HFFc6 (cell line): ENCODE results near the gene NRIP3. TPM values are rescaled to one million over a fixed set of nuclear protein-coding genes. Genes with fewer than 3 reads are reported as not detected.

Experiments used
- DNase-seq: peaks from one replicate; pipeline ENCODE4 v3.0.0-alpha.2; 2018
- H3K27ac Mint-ChIP-seq: 2 replicates; pipeline ENCODE4 v1.8.0; 2020; ENCODE audit warnings: mild to moderate bottlenecking, mixed read lengths
- H3K27me3 Mint-ChIP-seq: 2 replicates; pipeline ENCODE4 v1.8.0; 2021; ENCODE audit warnings: mild to moderate bottlenecking, moderate library complexity, mixed read lengths; ENCODE audit not compliant: insufficient read depth
- H3K36me3 Mint-ChIP-seq: 2 replicates; pipeline ENCODE4 v1.8.0; 2021; ENCODE audit warnings: low read depth, mixed read lengths
- H3K4me1 Mint-ChIP-seq: 2 replicates; pipeline ENCODE4 v1.8.0; 2020; ENCODE audit warnings: low read depth, mixed read lengths
- H3K4me3 Mint-ChIP-seq: 2 replicates; pipeline ENCODE4 v1.8.0; 2020; ENCODE audit warnings: mild to moderate bottlenecking, moderate library complexity, mixed read lengths
- H3K9me3 Mint-ChIP-seq: 2 replicates; pipeline ENCODE4 v1.8.0; 2020; ENCODE audit warnings: mild to moderate bottlenecking, mixed read lengths
- CTCF ChIP-seq: fragments of 200-600 bp; sonication (generic); IDR thresholded peaks from 2 replicates; pipeline ENCODE4 v1.5.0; 2021; ENCODE audit warnings: antibody characterized with exemption, mild to moderate bottlenecking
- total RNA-seq, 6 experiments: library from RNA; stranded (reverse); fragmentation: NEBNext Ultra II Directional; extraction: Animal tissue kit (Norgen Biotek cat#: 25700); gene quantifications; 2 replicates in 1 of 6; 3 replicates in 5 of 6; pipeline ENCODE4 v1.2.3, GENCODE V29; 2021

Gene NRIP3
- total RNA-seq, 6 experiments from 2014 or later: 7.8 to 18.6 (median 16.2) TPM

- no peak for TF ChIP-seq CTCF
- Mint-ChIP-seq H3K27ac (no peak overlapping the region), H3K27me3 (peaks cover 2% of the 10 kb centered on the region), H3K4me3 (no peak overlapping the region), H3K9me3 (no peaks in the 10 kb centered on the region; the same call in 1 of the 2 replicates), H3K36me3 (peaks cover 6% of the 10 kb centered on the region), H3K4me1 (peaks cover 14% of the 10 kb centered on the region)
- no peak for DNase-seq
Measured at GRCh38 chr11:9042488-9042887, 38.7 kb upstream of the NRIP3 start.

GRCh38 chr11:9041747-9042146 lies 37.9 kb upstream of the NRIP3 start:
- Mint-ChIP-seq H3K4me3 (no peak overlapping the region), H3K27me3 (peaks cover 2% of the 10 kb centered on the region), H3K9me3 (no peaks in the 10 kb centered on the region; the same call in 1 of the 2 replicates), H3K27ac (no peak overlapping the region), H3K36me3 (peaks cover 6% of the 10 kb centered on the region), H3K4me1 (peaks cover 14% of the 10 kb centered on the region)
- DNase-seq: no peak
- TF ChIP-seq CTCF: no peak

GRCh38 chr11:9040410-9040809 lies 36.6 kb upstream of the NRIP3 start:
- no peak for DNase-seq
- no peak overlapping the region for H3K27ac Mint-ChIP-seq
- H3K9me3 Mint-ChIP-seq: no peaks in the 10 kb centered on the region; the same call in 1 of the 2 replicates
- peaks cover 6% of the 10 kb centered on the region for H3K36me3 Mint-ChIP-seq
- TF ChIP-seq CTCF: no peak
- peaks cover 14% of the 10 kb centered on the region for H3K4me1 Mint-ChIP-seq
- H3K27me3 Mint-ChIP-seq: peaks cover 2% of the 10 kb centered on the region
- no peak overlapping the region for H3K4me3 Mint-ChIP-seq

GRCh38 chr11:9039863-9040262 lies 36.1 kb upstream of the NRIP3 start:
- DNase-seq: no peak
- no peaks in the 10 kb centered on the region; the same call in 1 of the 2 replicates for H3K9me3 Mint-ChIP-seq
- H3K4me3 Mint-ChIP-seq: no peak overlapping the region
- peaks cover 14% of the 10 kb centered on the region for H3K4me1 Mint-ChIP-seq
- peaks cover 6% of the 10 kb centered on the region for H3K36me3 Mint-ChIP-seq
- no peak overlapping the region for H3K27ac Mint-ChIP-seq
- peaks cover 2% of the 10 kb centered on the region for H3K27me3 Mint-ChIP-seq
- TF ChIP-seq CTCF: no peak

- TF ChIP-seq CTCF: no peak
- no peak for DNase-seq
- peaks cover 6% of the 10 kb centered on the region for H3K36me3 Mint-ChIP-seq
- H3K27ac Mint-ChIP-seq: no peak overlapping the region
- H3K27me3 Mint-ChIP-seq: peaks cover 2% of the 10 kb centered on the region
- H3K4me1 Mint-ChIP-seq: peaks cover 14% of the 10 kb centered on the region
- H3K9me3 Mint-ChIP-seq: no peaks in the 10 kb centered on the region; the same call in 1 of the 2 replicates
- no peak overlapping the region for H3K4me3 Mint-ChIP-seq
Measured at GRCh38 chr11:9039198-9039597, 35.4 kb upstream of the NRIP3 start.

GRCh38 chr11:9038541-9038940 lies 34.7 kb upstream of the NRIP3 start:
- no peak overlapping the region for H3K27ac Mint-ChIP-seq
- peaks cover 6% of the 10 kb centered on the region for H3K36me3 Mint-ChIP-seq
- peaks cover 3% of the 10 kb centered on the region for H3K27me3 Mint-ChIP-seq
- peaks cover 14% of the 10 kb centered on the region for H3K4me1 Mint-ChIP-seq
- no peak overlapping the region for H3K4me3 Mint-ChIP-seq
- no peak for TF ChIP-seq CTCF
- H3K9me3 Mint-ChIP-seq: no peaks in the 10 kb centered on the region; the same call in 1 of the 2 replicates
- DNase-seq: no peak
